HAP-1 (cell line): Measurements from ENCODE around the gene MED17.

Experiments
- DNase-seq, 2 experiments: peaks; one replicate each; pipeline ENCODE4 v3.0.0-alpha.2; 2016 to 2020; ENCODE audit warnings: low spot score in 2 of 2
- H3K27me3 ChIP-seq: fragments of 250-450 bp; sonication (Bioruptor Pico); 2 replicates; pipeline ENCODE4 v1.5.1; 2020; ENCODE audit warnings: low read depth, mild to moderate bottlenecking, moderate library complexity
- H3K36me3 ChIP-seq: fragments of 250-450 bp; sonication (Bioruptor Pico); replicated peaks from 2 replicates; pipeline ENCODE4 v1.5.1; 2020; ENCODE audit warnings: mild to moderate bottlenecking
- H3K4me1 ChIP-seq: fragments of 250-450 bp; sonication (Bioruptor Pico); 2 replicates; pipeline ENCODE4 v1.5.1; 2020; ENCODE audit warnings: mild to moderate bottlenecking
- H3K4me3 ChIP-seq: fragments of 250-450 bp; sonication (Bioruptor Pico); 2 replicates; pipeline ENCODE4 v1.5.1; 2020; ENCODE audit warnings: mild to moderate bottlenecking, moderate library complexity
- H3K9me3 ChIP-seq: fragments of 250-450 bp; sonication (Bioruptor Pico); 2 replicates; pipeline ENCODE4 v1.5.1; 2020; ENCODE audit warnings: mild to moderate bottlenecking, moderate library complexity
- in situ Hi-C: fragments of 300-500 bp; cut with MboI; formaldehyde crosslinking; loops from 3 replicates; pipeline ENCODE4 v1.14.3; 2020; ENCODE audit warnings: low sequenced_read_pairs, inconsistent platforms, mixed read lengths

The MED17 gene

GRCh38 chr11:93784145-93784934 is at the start of gene MED17:
MED17 (plus strand) TSS chr11:93784282; CDS start chr11:93784514, 232 bp downstream.
- peak within 1 kb of the TSS; percentile 78 for H3K4me3 ChIP-seq
- H3K4me1 ChIP-seq = peaks cover 6% of the 10 kb centered on the region; the same call in 1 of the 2 replicates
- H3K36me3 ChIP-seq = peaks cover 20% of the 10 kb centered on the region
- peak; percentile 93 to 96 for DNase-seq
- no peaks in the 10 kb centered on the region for H3K27me3 ChIP-seq
- no peaks in the 10 kb centered on the region for H3K9me3 ChIP-seq
- in situ Hi-C loops = loop anchor here (5.0 kb wide), 1 partner anchor 42 kb away; the partner anchor contains the start of genes C11orf54 and TAF1D

DNA sequence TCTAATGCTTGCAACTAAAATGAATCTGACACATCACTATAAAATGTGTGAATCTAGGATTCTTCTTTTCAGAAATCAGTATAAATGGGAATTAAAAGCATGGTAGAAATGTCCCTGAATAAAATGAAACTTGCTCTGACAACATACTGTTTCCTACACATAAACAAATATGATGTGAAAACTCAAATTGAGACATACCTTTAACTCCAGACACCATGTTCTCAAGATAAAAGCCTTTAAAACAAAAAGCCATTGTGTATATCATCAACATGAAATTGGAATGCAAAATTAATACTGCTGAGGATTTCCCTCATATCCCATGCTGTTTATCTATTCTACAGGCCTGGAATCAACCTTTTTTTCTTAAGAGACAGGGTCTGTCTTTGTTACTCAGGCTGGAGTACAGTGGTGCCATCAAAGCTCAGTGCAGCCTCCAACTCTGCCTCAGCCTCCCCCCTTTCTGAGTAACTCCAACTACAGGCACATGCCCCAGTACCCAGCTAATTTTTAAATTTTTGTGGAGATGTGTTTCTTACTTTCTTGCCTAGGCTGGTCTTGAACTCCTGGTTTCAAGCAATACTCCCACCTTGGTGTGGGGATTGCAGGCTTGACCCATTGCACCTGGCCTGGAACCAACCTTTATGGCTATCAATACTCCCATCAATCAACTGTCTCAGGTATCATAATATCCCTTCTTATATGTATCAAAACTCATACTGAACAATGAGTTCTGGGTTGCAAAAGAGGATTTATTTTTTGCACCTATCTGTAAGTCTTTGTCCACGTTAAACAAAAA is 49.5 kb upstream of the MED17 start:
- H3K27me3 ChIP-seq = no peaks in the 10 kb centered on the region
- in situ Hi-C loops = loop anchor here (25.0 kb wide), 1 partner anchor 403 kb away; the partner anchor contains the start of gene PANX1
- H3K4me1 ChIP-seq = peaks cover 52% of the 10 kb centered on the region
- DNase-seq = no peak
- peaks cover 100% of the 10 kb centered on the region for H3K36me3 ChIP-seq
- H3K4me3 ChIP-seq = no peak overlapping the region
- no peaks in the 10 kb centered on the region for H3K9me3 ChIP-seq

DNA sequence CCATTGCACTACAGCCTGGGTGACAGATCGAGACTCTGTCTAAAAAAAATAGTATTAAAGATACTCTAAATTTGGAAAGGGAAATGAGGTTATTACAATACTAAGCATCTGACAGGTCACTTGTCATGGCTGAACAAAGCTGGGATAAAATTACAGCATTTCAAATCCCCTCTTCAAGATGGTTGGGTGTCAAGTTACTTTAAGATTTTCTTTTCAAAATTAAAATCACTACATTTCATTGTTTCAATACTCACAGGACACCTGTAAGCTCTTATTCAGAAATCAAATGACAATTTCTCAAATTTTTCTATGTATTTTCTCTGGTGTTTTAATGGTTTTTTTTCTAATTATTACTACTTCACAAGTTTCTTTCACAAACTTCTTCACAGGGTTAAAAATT is 48.5 kb upstream of the MED17 start:
- Histone ChIP-seq H3K36me3 (peaks cover 98% of the 10 kb centered on the region), H3K4me3 (no peak overlapping the region), H3K4me1 (peaks cover 52% of the 10 kb centered on the region), H3K27me3 (no peaks in the 10 kb centered on the region), H3K9me3 (no peaks in the 10 kb centered on the region)
- in situ Hi-C loops = loop anchor here (25.0 kb wide), 1 partner anchor 402 kb away; the partner anchor contains the start of gene PANX1
- DNase-seq = no peak

DNA sequence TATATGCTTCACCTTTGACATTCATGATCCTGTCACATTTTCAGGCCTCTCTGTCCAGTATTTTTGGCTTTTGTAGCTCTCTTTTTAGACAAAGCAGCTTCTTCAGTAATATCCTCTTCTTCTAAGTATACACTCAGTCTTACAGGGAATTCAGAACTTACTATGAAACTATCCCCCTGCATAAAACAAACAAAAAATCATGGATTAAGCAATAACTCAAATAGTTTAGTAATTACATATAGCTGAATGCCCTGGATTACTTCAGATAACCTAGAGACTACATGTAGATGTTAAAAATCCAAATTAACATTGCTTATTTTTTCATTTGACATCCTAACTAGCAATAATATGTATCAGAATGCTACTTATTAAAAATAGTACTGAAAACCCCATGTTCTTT is 48.0 kb upstream of the MED17 start:
- no peaks in the 10 kb centered on the region for H3K27me3 ChIP-seq
- in situ Hi-C loops = loop anchor here (25.0 kb wide), 1 partner anchor 401 kb away; the partner anchor contains the start of gene PANX1
- no peak for DNase-seq
- peaks cover 98% of the 10 kb centered on the region for H3K36me3 ChIP-seq
- H3K9me3 ChIP-seq = no peaks in the 10 kb centered on the region
- H3K4me1 ChIP-seq = peaks cover 48% of the 10 kb centered on the region
- no peak overlapping the region for H3K4me3 ChIP-seq

GRCh38 chr11:93737904-93738612 is 46.0 kb upstream of the MED17 start:
- H3K4me1 ChIP-seq = peaks cover 47% of the 10 kb centered on the region
- in situ Hi-C loops = loop anchor here (25.0 kb wide), 1 partner anchor 399 kb away; the partner anchor contains the start of gene PANX1
- H3K36me3 ChIP-seq = peaks cover 80% of the 10 kb centered on the region
- no peaks in the 10 kb centered on the region for H3K9me3 ChIP-seq
- H3K27me3 ChIP-seq = no peaks in the 10 kb centered on the region
- DNase-seq = no peak
- H3K4me3 ChIP-seq = peak overlapping the region; percentile 93

DNA sequence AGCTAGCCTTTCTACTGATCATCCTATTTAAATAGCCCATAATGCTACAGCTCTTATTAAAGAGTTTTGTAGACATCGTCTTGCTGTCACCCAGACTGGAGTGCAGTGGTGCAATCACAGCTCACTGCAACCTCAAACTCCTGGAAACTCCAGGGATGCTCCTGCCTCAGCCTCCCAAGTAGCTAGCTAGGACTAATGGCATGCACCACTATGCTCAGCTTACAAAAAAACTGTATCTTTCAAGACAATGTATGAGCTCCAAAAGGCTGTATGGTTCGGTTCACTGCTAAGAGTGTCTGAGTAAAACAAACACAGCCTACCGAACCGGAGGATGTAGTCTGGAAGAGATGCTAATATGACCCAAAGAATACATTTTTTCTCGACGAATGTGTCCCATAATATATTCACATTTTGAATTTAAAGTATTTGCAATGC is 45.4 kb upstream of the MED17 start:
- peaks cover 47% of the 10 kb centered on the region for H3K4me1 ChIP-seq
- in situ Hi-C loops = loop anchor here (25.0 kb wide), 1 partner anchor 399 kb away; the partner anchor contains the start of gene PANX1
- H3K4me3 ChIP-seq = peak overlapping the region; percentile 93

GRCh38 chr11:93740031-93740729 is 43.9 kb upstream of the MED17 start:
- Histone ChIP-seq H3K9me3 (no peaks in the 10 kb centered on the region), H3K4me1 (peaks cover 43% of the 10 kb centered on the region), H3K36me3 (peaks cover 59% of the 10 kb centered on the region), H3K27me3 (no peaks in the 10 kb centered on the region), H3K4me3 (peak overlapping the region; percentile 93)
- in situ Hi-C loops = loop anchor here (5.0 to 25.0 kb wide), 2 partner anchors 42 to 397 kb away; partner anchors contain the start of genes MED17 and PANX1
- peak in 1 of 2 experiments; percentile 49 for DNase-seq

More for the DNA sequence above, 45.4 kb upstream of the MED17 start:
- Histone ChIP-seq H3K36me3 (peaks cover 74% of the 10 kb centered on the region), H3K9me3 (no peaks in the 10 kb centered on the region), H3K27me3 (no peaks in the 10 kb centered on the region)
- DNase-seq = no peak

DNA sequence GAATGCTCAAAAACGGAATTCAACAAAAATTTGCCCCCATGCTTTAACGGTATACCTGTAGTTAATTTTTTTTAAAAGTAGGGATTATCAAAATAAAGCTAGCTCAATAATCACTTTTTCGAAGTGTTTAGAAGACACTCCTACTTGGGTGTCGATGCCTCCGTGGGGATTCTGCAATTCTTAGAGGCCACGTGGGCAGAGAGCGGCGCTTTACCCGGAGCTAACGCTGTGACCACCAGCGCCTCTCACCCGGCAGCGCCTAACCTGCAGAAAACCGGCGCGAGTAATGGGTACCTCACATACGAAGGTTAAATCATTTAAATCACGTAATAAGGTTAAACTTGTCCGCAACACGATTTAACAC is 43.4 kb upstream of the MED17 start:
- H3K36me3 ChIP-seq = peaks cover 54% of the 10 kb centered on the region
- H3K27me3 ChIP-seq = no peaks in the 10 kb centered on the region
- H3K4me1 ChIP-seq = peaks cover 42% of the 10 kb centered on the region
- DNase-seq = peak; percentile 50 to 77
- no peaks in the 10 kb centered on the region for H3K9me3 ChIP-seq
- H3K4me3 ChIP-seq = peak overlapping the region; percentile 93
- in situ Hi-C loops = loop anchor here (5.0 to 25.0 kb wide), 2 partner anchors 42 to 397 kb away; partner anchors contain the start of genes MED17 and PANX1

GRCh38 chr11:93741094-93741881 is 42.8 kb upstream of the MED17 start, which contains the start of the genes C11orf54 and TAF1D:
C11orf54 (plus strand) TSS chr11:93741672; CDS start chr11:93747394, 5,722 bp downstream.
TAF1D (minus strand) TSS chr11:93741495; CDS start chr11:93739304, 2,191 bp downstream.
- Histone ChIP-seq H3K4me3 (peak within 1 kb of the TSS; percentile 93), H3K4me1 (peaks cover 40% of the 10 kb centered on the region), H3K9me3 (no peaks in the 10 kb centered on the region), H3K27me3 (no peaks in the 10 kb centered on the region), H3K36me3 (peaks cover 48% of the 10 kb centered on the region)
- peak; percentile 96 to 98 for DNase-seq
- in situ Hi-C loops = loop anchor here (5.0 to 25.0 kb wide), 2 partner anchors 41 to 396 kb away; partner anchors contain the start of genes MED17 and PANX1

DNA sequence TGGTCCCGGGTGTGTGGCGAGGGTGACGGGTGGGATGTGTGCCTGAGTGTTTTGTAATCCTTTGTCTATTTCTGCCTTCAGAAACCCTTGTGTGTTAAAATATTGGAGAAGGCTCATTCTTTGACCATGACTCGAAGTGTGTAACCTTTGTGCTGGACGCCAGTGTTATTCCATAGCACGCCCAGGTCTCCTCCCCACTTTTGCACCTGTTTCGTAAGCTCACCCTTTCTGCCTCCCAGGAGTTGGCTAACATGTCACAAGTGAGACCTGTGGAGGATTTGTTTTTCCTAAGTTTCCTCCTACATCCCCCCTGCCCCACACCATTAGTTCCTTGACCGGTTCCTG is 42.2 kb upstream of the MED17 start:
- no peak for DNase-seq
- in situ Hi-C loops = loop anchor here (5.0 to 25.0 kb wide), 2 partner anchors 40 to 395 kb away; partner anchors contain the start of genes MED17 and PANX1
- peaks cover 35% of the 10 kb centered on the region for H3K4me1 ChIP-seq
- peaks cover 42% of the 10 kb centered on the region for H3K36me3 ChIP-seq
- H3K27me3 ChIP-seq = no peaks in the 10 kb centered on the region
- no peaks in the 10 kb centered on the region for H3K9me3 ChIP-seq
- peak overlapping the region; percentile 93 for H3K4me3 ChIP-seq

DNA sequence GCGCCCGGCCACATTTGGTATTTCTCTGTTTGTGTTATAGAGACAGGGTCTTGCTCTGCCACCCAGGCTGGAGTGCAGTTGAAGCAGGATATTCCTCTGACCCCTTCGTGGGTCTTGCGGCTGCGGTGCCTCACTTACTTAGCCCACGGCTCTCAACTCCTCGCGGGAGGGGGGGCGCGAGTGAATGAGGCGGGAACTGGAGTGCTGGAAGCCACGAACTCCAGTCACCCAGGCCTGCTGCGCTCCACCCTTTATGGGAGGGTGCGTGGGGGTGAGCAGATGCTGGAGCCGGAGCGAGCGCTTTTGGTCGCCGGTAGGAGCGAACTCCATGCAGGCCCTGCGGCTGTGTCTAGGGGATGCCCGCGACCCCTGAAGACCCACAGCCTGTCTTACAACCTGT is 40.8 kb upstream of the MED17 start:
- Histone ChIP-seq H3K4me3 (no peak overlapping the region), H3K27me3 (no peaks in the 10 kb centered on the region), H3K36me3 (peaks cover 28% of the 10 kb centered on the region), H3K9me3 (no peaks in the 10 kb centered on the region), H3K4me1 (peaks cover 20% of the 10 kb centered on the region)
- in situ Hi-C loops = loop anchor here (5.0 to 25.0 kb wide), 2 partner anchors 39 to 394 kb away; partner anchors contain the start of genes MED17 and PANX1
- no peak for DNase-seq

- Histone ChIP-seq H3K4me3 (no peak overlapping the region), H3K9me3 (no peaks in the 10 kb centered on the region), H3K4me1 (peaks cover 18% of the 10 kb centered on the region), H3K36me3 (peaks cover 15% of the 10 kb centered on the region), H3K27me3 (no peaks in the 10 kb centered on the region)
- DNase-seq = no peak
- in situ Hi-C loops = loop anchor here (5.0 to 25.0 kb wide), 2 partner anchors 38 to 393 kb away; partner anchors contain the start of genes MED17 and PANX1
Measured at GRCh38 chr11:93744669-93745004, 39.4 kb upstream of the MED17 start.
